GM21515 (cell line): ENCODE measurements around the gene DENND4B.

Experiments used
- ATAC-seq: cut with Tn5 transposase; IDR thresholded peaks from one replicate; pipeline ENCODE4 v1.9.1; 2021; ENCODE audit not compliant: unreplicated experiment

DENND4B gene

DNA sequence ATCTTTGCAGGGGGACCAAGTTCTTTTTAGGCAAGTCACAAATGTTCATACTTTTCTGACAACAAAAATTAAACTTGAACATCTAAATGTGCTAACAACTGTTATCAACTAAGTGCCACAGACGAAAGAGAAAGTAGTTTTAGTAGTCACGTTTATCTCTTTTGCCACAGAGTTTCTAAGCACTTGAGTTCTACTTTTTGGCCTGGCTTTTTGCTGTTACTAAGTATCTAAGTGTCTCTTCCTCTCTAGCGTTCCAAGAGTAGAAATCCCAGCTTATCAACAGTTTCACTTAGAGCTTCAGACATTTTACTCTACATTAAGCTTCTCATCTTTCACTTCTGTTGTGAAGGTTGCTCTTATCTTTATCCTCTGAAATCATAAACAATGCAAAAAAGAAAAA lies 58.0 kb downstream of the DENND4B start:
- ATAC-seq = no peak

DNA sequence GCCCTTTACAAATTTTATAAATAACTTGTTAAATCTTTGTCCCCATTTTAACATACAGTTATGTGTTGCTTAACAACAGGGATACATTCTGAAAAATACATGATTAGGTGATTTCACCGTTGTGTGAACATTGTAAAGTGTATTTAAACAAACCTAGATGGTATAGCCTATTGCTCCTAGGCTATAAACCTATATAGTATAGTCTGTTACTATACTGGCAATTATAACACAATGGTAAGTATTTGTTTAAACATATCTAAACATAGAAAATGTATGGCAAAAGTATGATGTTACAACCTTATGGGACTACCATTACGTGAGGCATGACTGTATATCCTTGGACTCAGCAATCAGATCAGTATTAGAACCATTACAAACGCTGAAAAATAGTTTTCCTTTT lies 60.4 kb downstream of the DENND4B start:
- ATAC-seq = no peak

DNA sequence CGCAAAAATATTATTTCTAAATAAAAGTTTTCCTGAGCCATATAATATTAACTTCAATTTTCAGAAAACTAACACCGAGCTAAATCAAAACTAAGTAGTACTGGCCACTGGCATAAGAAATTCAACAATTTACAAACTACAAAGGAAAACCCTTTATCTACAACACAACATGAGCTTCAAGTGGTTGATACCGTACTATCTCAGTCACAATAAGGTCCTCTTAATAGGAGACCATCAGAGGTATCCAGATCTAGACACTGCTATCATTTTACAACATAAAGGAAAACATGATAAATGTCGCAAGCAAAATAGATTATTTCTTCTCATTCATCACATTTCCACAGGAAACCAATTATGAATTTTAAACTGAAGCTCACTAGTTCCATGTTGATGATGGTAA lies 63.3 kb downstream of the DENND4B start:
- ATAC-seq = no peak

DNA sequence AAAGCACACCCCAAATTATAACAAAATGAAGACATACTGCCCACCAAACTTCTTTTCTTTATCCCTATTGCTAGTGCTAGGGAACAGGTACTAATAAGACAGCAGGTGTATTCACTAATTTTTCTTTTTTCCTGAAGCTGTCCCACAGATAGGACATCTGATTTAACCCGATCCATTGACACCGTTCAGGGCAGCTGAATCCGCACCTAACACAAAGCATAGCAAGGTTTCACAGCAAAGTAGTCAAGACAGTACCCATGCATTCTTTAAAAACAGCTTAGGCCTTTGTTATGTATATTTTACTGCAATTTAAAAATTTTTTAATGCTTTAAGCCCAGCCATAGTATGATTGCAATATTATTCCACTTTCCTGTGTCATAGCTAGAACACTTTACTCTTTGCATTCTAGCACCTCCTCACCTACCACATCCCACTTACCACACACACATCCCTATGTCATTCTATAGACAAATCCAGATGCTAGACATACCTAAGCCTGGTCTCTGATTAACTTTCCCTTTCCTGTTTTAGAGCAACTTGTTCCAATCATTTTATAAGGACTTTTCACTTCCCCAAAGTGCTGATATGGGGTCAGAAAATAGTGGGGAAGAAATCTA lies 64.1 kb downstream of the DENND4B start:
- no peak for ATAC-seq

DNA sequence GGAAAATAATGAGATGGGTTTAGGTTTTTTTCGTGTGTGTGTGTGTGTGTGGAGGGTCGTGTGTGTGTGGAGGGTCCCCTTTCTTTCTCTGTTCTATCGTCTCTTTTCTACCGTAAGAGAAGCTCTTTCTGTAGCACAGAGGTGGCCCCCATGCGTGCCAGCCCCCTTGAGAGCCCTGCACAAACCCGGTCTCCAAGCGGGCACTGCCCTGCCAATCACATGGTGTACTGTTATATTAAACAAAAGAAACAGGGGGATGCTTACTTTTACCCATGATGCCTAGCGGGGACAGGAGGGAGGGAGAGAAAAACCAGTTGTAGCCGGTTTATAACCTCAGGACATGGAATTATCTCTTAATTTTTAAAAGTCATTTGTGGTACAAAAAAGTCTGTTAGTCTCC lies 64.8 kb downstream of the DENND4B start:
- no peak for ATAC-seq

DNA sequence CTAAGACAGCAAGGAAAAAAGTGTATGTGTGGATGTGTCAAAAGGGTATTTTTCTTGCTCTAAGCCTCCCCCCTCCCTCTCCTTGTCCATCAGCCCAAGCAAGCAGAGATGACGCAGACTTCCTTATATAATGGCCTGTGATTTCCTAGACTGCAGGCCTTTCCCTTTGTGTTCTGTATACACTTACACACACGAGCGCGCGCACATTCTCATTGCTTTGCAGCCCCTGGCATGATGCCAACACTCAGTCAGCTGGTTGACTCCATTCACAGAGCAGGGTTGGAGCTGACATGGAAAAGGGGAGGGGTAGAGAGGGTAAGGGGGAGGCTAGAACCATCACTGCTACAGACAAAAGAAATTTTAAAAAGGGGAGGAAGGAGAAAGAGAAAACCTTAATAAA lies 65.6 kb downstream of the DENND4B start:
- ATAC-seq = no peak

DNA sequence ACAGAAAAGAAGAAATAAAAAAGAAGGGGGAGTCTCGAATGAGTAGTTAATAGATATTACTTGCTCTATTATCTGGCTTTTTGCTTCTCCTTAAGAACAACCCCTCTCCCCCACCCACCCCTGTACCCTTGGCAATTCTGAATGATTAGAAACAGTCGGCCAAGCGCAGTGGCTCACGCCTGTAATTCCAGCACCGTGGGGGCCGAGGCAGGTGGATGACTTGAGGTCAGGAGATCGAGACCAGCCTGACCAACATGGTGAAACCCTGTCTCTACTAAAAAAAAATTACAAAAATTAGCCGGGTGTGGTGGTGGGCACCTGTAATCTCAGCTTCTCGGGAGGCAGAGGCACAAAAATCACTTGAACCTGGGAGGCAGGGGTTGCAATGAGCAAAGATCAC lies 66.5 kb downstream of the DENND4B start:
- ATAC-seq = no peak
